M059J (cell line): ENCODE measurements around the gene AGAP3. TPM values are rescaled to one million over a fixed set of nuclear protein-coding genes. Genes with fewer than 3 reads are reported as not detected.

Experiments used
- DNase-seq: peaks from one replicate; pipeline ENCODE4 v3.0.0-alpha.2; 2012; ENCODE audit warnings: low read depth
- total RNA-seq: library from RNA; depleted of rRNA; stranded (reverse); fragments of >200 nt; shearing (Covaris generic); gene quantifications from 2 replicates; pipeline ENCODE4 v1.2.3, GENCODE V29; 2014

The AGAP3 gene
- total RNA-seq, 1 experiment from 2014 or later = 35.1 TPM

DNA sequence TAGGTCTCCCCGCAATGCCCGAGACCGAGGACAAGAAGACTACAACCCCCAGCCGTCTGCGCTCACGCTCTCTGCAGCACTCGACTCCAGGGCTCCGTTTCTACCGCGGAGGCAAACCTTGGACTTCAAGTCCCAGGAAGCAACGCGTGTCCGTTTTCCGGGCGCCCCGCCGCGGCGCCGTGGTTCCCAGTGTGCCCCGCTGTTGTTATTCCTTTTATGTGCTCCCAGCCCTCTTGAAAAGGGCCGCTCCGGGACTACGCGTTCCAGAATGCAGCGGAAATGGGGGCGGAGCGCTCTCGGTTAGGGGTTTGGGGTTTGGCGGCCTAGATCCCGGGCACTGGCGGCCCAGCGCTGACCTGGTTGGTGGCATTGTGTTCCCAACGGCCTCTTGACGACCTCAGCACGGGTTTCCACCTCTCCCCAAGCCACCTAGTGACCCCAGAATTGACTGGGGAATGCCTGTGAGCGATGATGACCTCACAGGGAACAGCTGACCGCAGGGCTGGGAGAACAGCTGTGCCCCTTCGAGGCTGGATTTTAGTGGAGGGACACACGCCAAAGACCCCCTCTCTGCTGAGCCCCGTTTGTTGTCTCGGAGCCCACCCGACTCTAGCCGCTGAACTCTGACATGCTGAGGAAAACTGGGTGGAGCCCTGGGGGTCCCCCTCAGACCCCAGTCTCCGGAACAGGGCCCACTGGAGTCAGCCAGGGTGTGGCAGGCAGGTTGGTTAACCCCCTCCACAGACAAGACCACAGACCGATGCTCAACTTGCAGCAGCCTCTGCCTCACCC, 28.1 kb upstream of the AGAP3 start:
- peak; percentile 100 for DNase-seq

DNA sequence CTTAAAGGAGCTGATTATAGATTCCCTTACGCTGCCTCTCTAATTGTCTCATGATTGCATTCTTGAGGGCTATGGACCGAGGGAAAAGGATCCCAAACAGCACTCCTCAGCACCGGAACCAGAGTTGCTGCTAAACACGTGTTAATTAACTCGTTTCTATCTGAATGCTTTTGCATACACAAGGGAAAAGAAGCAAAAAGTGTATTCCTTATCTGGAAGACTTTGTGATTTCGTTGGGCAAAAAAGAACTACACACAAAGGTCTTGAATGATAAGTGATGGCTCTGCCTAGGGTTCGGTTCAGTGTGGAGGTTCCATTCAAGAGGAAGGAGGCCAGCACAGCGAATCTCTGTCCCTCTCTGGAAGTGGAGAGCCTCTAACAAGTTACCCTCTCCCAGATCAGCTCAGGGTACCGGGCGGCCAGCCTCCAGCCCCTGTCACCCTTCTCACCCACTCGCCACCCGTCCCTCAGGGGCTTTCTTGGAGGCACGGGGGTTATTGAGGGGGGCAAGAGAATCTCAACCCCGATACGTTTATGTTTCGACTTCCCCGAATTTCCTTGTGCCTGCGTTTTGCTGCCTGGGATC, 27.4 kb upstream of the AGAP3 start:
- DNase-seq = peak; percentile 47

GRCh38 chr7:151059367-151060112, 26.7 kb upstream of the AGAP3 start, which contains the start of gene SLC4A2:
TSS of gene SLC4A2 (plus strand) at chr7:151059589. CDS start at chr7:151061988, 2,399 bp downstream.
- peak; percentile 76 for DNase-seq

GRCh38 chr7:151060113-151060415, 26.2 kb upstream of the AGAP3 start:
- no peak for DNase-seq

- DNase-seq = peak; percentile 54
Observed at GRCh38 chr7:151060416-151061212, 25.7 kb upstream of the AGAP3 start.

DNA sequence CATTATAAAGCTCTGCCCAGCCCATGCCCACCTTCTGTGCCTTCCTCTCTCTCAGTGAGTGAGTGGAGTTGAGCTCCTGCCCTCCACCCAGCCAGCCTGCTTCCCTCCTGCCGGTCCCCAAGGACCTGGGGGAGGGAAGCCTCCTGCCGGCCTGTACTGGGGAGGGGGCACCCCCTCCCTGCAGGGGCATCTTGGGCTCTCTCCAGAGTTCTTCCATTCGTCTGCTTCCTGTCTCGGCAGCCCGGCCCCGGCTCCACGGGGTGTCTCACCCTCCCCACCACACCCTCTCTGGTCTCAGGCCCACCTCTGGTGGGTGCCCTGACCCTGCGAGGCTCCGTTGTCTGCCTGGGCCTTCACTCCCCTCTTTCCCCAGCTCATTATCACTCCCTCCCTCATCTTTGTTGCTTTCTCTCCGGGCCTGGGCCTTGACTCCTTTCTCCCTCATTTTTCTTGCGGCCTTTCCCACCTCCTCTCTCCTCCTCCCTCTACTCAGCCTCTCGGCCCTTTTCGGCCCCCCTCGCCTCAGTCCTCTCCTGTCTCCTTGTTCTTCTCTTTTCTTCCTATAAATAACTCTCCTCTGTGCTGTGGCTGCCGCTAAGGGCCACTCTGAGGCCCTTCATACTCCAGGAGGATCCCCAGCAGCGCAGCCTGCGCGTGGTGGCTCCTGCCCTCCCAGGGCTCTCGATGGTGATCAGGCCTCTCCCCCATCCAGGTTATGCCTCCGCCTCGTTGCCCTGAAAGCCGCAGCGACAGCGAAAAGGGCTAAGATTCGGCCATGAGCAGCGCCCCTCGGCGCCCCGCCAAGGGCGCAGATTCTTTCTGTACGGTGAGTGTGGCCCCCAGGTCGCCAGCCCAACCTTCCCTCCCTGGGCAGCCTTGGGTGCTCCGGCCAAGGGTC, 24.8 kb upstream of the AGAP3 start:
- no peak for DNase-seq

- DNase-seq = no peak
Observed at GRCh38 chr7:151062111-151062398, 24.2 kb upstream of the AGAP3 start.

DNA sequence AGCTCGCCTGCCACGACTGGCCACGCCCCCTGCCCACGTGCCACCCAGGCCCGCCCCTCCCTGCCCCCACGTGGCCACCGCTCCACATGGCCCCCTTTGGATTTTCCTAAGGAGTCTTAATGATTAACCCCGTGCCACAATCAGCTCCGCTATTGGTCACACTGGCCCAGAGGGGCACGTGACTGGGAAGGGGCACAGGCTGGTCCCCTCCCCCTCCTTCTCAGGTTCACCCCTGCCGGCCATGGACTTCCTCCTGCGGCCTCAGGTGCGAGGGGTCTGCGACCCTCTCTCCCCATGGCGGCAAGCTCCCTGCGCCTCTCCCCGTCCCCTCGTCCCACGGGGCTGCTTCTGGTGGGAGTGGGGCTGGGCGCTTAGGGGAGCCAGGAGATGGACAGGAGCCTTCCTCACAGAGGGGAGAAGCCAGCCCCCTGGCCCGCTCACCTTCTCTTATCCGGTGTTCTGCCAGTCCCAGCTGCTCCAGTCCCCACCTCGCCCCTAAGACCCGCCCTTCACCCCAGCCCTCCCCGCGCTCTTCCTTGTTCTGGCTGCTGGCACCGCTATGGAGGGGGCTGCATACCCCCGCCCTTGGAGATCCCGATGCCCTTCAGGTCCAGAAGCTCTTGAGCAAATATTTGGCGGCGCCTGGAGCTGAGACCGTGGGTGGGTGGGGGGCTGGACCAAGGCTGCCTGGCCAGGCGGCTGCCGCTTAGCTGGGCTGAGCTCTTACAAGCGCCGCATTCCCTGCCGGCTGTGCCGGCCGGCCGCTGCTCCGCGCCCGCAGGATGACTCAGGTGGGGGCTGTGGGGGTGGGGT, 23.7 kb upstream of the AGAP3 start:
- no peak for DNase-seq

GRCh38 chr7:151063212-151063561, 23.1 kb upstream of the AGAP3 start:
- no peak for DNase-seq

DNA sequence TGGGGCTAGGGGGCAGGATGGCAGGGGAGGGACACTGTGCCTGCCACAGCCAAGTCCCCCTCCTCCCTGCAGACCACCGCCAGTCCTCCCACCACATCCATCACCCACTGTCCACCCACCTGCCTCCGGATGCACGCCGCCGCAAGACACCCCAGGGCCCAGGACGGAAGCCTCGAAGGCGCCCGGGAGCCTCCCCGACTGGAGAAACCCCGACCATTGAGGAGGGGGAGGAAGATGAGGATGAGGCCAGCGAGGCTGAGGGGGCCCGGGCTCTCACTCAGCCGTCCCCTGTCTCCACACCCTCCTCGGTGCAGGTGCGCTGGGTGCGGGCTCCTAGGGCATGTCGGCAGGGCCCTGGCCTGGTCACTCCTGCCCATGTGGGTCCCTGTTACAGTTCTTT, 21.8 kb upstream of the AGAP3 start:
- DNase-seq = no peak

DNA sequence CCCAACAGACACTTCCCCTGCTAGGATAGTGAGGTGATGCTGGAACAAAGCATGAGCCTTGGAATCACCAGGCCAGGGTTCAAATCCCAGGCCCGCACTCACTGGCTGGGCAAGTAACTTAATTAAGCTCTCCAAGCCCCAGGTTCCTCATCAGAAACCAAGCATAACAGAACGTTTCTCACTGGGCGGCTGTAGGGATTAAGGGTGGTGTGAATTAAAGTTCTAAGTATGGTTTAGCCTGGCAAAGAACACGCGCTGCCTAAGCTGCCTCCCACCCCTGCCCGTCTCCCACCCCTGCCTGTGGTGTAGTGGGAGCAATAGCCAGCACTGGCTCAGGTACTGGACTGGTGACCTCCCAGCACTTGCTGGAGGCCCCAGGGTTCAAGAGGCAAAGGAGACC, 21.3 kb upstream of the AGAP3 start:
- DNase-seq = no peak

DNA sequence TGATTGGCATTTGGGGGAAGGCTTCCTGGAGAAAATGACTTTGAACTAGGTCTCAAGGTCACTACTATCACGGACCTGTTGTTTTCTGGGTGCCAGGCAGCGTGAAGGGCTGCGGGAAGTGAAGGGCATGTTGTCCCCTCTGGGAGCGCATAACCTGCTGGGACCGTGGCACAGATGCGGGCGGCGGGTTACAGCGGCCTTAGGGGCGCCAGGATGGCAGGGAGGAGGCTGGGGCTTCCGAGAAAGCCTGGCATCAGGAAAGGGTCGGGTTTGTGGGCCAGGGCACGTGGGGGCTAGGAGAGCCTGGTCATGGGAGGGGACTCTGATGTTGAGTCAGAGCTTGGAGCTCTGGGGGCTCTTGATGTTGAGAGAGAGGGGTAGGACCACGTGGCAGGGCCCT, 20.8 kb upstream of the AGAP3 start:
- no peak for DNase-seq

GRCh38 chr7:151066273-151066974, 19.9 kb upstream of the AGAP3 start:
- DNase-seq = no peak

GRCh38 chr7:151068069-151068773, 18.1 kb upstream of the AGAP3 start:
- no peak for DNase-seq

DNA sequence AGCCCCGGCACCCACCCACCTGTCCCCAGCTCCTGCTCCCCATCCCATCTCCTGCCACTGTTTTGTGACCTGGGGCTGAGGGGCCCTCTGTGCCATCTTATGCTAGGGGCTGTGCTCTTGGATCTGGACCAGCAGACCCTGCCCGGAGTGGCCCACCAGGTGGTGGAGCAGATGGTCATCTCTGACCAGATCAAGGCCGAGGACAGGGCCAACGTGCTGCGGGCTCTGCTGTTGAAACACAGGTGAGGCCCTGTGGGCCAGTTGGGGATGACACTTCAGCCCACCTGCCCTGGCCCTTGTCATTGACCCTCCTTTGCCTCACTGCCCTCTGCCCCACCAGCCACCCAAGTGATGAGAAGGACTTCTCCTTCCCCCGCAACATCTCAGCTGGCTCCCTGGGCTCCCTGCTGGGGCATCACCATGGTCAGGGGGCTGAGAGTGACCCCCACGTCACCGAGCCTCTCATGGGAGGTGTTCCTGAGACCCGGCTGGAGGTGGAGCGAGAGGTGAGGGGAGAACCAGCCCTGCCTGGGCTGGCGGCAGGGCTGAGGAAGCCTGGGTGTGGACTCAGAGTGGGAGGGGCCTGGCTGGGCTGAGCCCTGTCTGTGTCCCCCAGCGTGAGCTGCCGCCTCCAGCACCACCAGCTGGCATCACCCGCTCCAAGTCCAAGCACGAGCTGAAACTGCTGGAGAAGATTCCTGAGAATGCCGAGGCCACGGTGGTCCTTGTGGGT, 16.3 kb upstream of the AGAP3 start:
- no peak for DNase-seq

- DNase-seq = no peak
Observed at GRCh38 chr7:151070574-151070960, 15.7 kb upstream of the AGAP3 start.

- DNase-seq = no peak
Observed at GRCh38 chr7:151071032-151071866, 15.0 kb upstream of the AGAP3 start.

GRCh38 chr7:151073990-151074389, 12.3 kb upstream of the AGAP3 start:
- DNase-seq = no peak
